ENCODE measurements around the gene HMX3.

The HMX3 gene

DNA sequence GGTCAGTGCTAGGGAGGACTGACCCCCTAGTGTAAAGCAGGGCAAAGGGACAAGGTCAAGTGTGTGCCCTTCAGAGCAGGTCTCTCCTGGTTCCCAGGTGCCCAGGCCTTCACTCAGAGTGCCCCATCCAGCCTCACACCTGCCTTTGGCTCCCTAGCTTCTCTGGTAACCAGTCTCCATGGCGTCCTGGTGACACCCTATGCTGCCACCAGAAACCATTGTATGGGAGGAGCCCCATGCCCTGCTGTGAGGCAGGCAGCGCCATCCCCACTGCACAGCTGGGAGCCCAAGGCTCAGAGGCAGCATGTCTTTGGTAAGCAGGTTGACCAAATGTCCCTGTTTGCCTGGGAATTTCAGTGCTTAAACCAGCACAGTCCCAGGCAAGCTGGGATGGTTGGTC is 33.1 kb upstream of the HMX3 start:
- Histone ChIP-seq H3K27me3 (ENCODE audit: insufficient read depth, low read length) (peaks cover 13% of the 10 kb centered on the region; the same call in 1 of the 2 replicates), H3K36me3 (ENCODE audit: insufficient read depth, low read length) (no peaks in the 10 kb centered on the region), H3K4me3 (ENCODE audit: low read depth, low read length) (no peak overlapping the region), H2AFZ (ENCODE audit: low read length, unreplicated experiment) (no peak overlapping the region), H3K4me1 (ENCODE audit: control insufficient read depth, insufficient read depth, low read length, unreplicated experiment) (no peaks in the 10 kb centered on the region), H3K27ac (ENCODE audit: low read depth, low read length) (no peak overlapping the region), H3K79me2 (ENCODE audit: control insufficient read depth, insufficient read depth, low read length, unreplicated experiment) (no peaks in the 10 kb centered on the region)

DNA sequence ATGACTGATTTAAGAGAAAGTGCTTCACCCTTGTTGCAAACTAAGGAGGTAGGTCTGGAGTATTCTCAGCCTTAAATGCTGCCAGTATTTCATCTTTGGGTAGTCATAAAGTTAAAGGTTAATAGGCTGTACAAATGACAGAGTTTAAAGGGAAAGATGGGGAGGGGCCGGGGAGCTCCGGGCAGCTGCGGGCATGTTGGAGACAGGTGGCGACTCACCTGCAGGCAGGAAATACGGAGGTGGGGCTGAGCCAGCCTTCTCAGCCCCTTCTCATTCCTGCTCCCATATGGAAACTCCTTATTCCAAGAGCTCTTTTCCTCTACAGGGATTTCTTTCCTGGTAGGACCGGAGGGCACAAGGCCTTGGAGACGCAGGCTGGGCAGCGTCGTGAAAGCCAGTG is 31.8 kb upstream of the HMX3 start:
- H3K4me1 ChIP-seq (ENCODE audit: control insufficient read depth, insufficient read depth, low read length, unreplicated experiment) = no peaks in the 10 kb centered on the region
- H3K79me2 ChIP-seq (ENCODE audit: control insufficient read depth, insufficient read depth, low read length, unreplicated experiment) = no peaks in the 10 kb centered on the region
- H3K4me3 ChIP-seq (ENCODE audit: low read depth, low read length) = no peak overlapping the region
- H3K27me3 ChIP-seq (ENCODE audit: insufficient read depth, low read length) = peaks cover 16% of the 10 kb centered on the region; the same call in 1 of the 2 replicates
- no peak overlapping the region for H3K27ac ChIP-seq (ENCODE audit: low read depth, low read length)
- H2AFZ ChIP-seq (ENCODE audit: low read length, unreplicated experiment) = no peak overlapping the region
- no peaks in the 10 kb centered on the region for H3K36me3 ChIP-seq (ENCODE audit: insufficient read depth, low read length)

DNA sequence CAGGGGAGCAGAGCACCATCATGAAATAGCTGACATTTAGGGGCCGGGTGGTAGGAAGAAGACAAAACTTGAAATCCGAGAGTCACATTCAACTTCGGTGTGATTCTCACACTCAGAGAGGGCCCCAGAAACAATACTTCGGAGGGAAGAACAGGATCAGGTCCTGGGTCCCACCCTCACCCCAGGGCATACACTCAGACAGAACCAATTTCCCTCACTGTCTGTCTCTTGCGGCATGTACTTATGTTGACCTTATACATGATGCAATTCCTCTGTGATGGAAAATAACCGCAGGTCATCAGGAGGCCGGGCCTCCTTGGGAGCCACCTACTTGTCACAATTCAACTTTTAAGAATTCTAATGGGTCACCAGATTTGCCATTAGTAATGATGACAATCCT is 26.3 kb upstream of the HMX3 start:
- H3K27me3 ChIP-seq (ENCODE audit: insufficient read depth, low read length) = peaks cover 61% of the 10 kb centered on the region
- no peaks in the 10 kb centered on the region for H3K79me2 ChIP-seq (ENCODE audit: control insufficient read depth, insufficient read depth, low read length, unreplicated experiment)
- H3K36me3 ChIP-seq (ENCODE audit: insufficient read depth, low read length) = no peaks in the 10 kb centered on the region
- no peak overlapping the region for H2AFZ ChIP-seq (ENCODE audit: low read length, unreplicated experiment)
- H3K27ac ChIP-seq (ENCODE audit: low read depth, low read length) = no peak overlapping the region
- H3K4me1 ChIP-seq (ENCODE audit: control insufficient read depth, insufficient read depth, low read length, unreplicated experiment) = no peaks in the 10 kb centered on the region
- no peak overlapping the region for H3K4me3 ChIP-seq (ENCODE audit: low read depth, low read length)

DNA sequence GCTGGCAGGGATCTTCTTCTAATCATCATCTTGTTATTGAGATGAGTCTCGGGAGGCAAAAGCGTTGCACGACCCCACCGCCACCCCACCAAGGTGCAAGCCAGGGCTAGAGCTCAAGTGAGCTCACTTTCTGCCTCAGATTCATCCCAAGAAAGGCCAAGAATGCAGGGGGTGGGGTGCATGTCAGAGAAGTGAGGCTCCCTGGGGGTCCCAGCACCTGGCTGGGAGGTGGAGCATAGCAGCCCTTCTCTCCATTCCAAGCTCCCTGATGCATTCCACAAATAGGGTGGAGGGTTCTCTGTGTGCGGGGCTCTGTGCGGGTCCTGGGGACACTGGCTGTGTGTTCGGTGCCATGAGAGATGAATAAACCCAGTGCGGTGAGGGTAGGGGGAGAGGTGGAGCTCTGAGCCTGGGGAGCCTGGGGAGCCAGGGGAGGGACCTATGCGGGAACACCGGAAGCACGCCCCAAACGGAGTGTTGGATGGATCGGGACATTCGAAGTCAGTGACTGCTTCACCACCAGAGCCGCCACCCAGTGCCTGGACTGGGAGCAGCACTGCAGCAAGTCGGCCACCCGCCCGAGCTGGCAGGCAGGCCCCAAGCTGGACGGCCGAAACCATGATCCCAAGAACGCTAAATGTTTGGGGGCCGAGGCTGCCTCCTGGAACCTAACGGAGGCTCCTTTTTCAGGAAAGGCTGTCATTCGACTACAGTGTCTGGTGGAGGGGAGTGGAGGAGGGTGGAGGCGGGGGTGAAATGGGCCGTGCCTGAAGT is 17.9 kb upstream of the HMX3 start:
- Histone ChIP-seq H3K4me1 (ENCODE audit: control insufficient read depth, insufficient read depth, low read length, unreplicated experiment) (no peaks in the 10 kb centered on the region), H3K27ac (ENCODE audit: low read depth, low read length) (no peak overlapping the region), H2AFZ (ENCODE audit: low read length, unreplicated experiment) (no peak overlapping the region), H3K4me3 (ENCODE audit: low read depth, low read length) (no peak overlapping the region), H3K79me2 (ENCODE audit: control insufficient read depth, insufficient read depth, low read length, unreplicated experiment) (no peaks in the 10 kb centered on the region), H3K36me3 (ENCODE audit: insufficient read depth, low read length) (no peaks in the 10 kb centered on the region), H3K27me3 (ENCODE audit: insufficient read depth, low read length) (peaks cover 66% of the 10 kb centered on the region)

DNA sequence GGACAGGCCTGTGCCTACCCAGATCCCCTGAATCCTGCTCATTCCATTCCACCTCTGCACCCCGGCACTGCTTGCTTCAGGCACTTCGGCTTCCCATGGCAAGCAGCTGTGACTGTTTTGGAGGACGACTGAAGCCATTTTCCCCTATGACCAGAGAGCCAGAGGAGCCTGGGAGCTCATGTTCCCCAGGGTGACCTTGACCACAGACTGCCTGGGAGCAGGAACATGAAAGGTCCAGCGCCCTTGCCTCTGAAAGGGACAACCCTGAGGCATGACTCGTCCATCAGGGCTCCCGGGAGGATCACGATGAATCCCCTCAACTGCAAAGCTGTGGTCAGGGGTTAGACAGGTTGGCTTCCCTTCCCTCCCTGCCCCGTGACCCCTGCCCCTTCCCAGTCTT is 16.7 kb upstream of the HMX3 start:
- peaks cover 66% of the 10 kb centered on the region for H3K27me3 ChIP-seq (ENCODE audit: insufficient read depth, low read length)
- no peak overlapping the region for H3K27ac ChIP-seq (ENCODE audit: low read depth, low read length)
- no peaks in the 10 kb centered on the region for H3K36me3 ChIP-seq (ENCODE audit: insufficient read depth, low read length)
- no peak overlapping the region for H2AFZ ChIP-seq (ENCODE audit: low read length, unreplicated experiment)
- no peaks in the 10 kb centered on the region for H3K4me1 ChIP-seq (ENCODE audit: control insufficient read depth, insufficient read depth, low read length, unreplicated experiment)
- H3K4me3 ChIP-seq (ENCODE audit: low read depth, low read length) = no peak overlapping the region
- H3K79me2 ChIP-seq (ENCODE audit: control insufficient read depth, insufficient read depth, low read length, unreplicated experiment) = no peaks in the 10 kb centered on the region

DNA sequence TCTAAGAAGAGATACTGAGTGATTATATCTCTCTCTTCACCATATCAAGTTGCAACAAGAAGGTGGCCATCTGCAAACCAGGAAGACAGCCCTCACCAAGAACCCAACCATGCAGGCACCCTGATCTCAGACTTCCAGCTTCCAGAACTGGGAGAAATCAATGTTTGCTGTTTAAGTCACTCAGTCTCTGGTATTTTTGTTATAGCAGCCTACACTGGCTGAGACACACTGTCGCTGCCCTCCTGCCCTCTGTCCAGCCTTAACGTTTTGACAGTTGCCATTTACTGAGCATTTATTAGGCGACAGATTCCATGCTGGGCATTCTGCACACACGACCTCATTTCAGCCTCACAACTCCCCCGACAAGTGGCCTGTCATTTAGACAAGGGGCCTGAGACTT is 9.5 kb upstream of the HMX3 start:
- Histone ChIP-seq H3K36me3 (ENCODE audit: insufficient read depth, low read length) (no peaks in the 10 kb centered on the region), H3K4me3 (ENCODE audit: low read depth, low read length) (no peak overlapping the region), H3K27me3 (ENCODE audit: insufficient read depth, low read length) (peaks cover 84% of the 10 kb centered on the region), H3K79me2 (ENCODE audit: control insufficient read depth, insufficient read depth, low read length, unreplicated experiment) (no peaks in the 10 kb centered on the region), H2AFZ (ENCODE audit: low read length, unreplicated experiment) (no peak overlapping the region), H3K27ac (ENCODE audit: low read depth, low read length) (no peak overlapping the region), H3K4me1 (ENCODE audit: control insufficient read depth, insufficient read depth, low read length, unreplicated experiment) (peaks cover 4% of the 10 kb centered on the region)

DNA sequence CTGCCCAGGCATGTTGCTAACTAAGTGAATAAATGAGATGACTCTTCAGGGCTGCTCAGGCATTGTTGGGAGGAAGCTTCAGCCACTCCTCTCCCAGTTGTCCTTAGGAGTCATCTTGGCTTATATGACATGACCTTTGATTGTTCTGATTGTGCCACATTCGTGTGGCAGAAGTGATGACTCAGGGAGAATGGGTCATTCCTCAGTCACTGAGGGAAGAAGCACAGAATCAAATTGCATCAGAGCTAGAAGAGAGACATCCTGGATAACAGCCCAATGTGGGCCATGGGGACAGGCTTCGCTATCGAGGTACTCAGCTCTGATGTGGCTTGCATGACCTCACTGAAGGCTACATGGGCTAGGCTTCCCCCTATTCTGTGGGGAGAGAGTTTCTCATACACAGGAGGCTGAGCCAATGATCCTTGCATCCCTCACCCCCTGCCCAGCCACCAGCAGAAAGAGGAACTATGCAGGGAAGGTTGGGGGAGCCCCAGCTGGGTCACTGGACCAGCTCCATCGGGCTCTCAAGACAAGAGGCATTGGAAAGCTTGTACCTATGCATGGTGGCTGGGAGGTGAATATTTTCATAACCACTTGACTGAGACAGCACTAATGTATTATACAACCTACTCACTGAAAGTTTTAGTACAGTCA is 6.0 kb upstream of the HMX3 start:
- H3K36me3 ChIP-seq (ENCODE audit: insufficient read depth, low read length) = no peaks in the 10 kb centered on the region
- H3K4me1 ChIP-seq (ENCODE audit: control insufficient read depth, insufficient read depth, low read length, unreplicated experiment) = peaks cover 12% of the 10 kb centered on the region
- H3K27me3 ChIP-seq (ENCODE audit: insufficient read depth, low read length) = peaks cover 97% of the 10 kb centered on the region
- no peaks in the 10 kb centered on the region for H3K79me2 ChIP-seq (ENCODE audit: control insufficient read depth, insufficient read depth, low read length, unreplicated experiment)
- H3K27ac ChIP-seq (ENCODE audit: low read depth, low read length) = no peak overlapping the region
- H3K4me3 ChIP-seq (ENCODE audit: low read depth, low read length) = no peak overlapping the region
- no peak overlapping the region for H2AFZ ChIP-seq (ENCODE audit: low read length, unreplicated experiment)

DNA sequence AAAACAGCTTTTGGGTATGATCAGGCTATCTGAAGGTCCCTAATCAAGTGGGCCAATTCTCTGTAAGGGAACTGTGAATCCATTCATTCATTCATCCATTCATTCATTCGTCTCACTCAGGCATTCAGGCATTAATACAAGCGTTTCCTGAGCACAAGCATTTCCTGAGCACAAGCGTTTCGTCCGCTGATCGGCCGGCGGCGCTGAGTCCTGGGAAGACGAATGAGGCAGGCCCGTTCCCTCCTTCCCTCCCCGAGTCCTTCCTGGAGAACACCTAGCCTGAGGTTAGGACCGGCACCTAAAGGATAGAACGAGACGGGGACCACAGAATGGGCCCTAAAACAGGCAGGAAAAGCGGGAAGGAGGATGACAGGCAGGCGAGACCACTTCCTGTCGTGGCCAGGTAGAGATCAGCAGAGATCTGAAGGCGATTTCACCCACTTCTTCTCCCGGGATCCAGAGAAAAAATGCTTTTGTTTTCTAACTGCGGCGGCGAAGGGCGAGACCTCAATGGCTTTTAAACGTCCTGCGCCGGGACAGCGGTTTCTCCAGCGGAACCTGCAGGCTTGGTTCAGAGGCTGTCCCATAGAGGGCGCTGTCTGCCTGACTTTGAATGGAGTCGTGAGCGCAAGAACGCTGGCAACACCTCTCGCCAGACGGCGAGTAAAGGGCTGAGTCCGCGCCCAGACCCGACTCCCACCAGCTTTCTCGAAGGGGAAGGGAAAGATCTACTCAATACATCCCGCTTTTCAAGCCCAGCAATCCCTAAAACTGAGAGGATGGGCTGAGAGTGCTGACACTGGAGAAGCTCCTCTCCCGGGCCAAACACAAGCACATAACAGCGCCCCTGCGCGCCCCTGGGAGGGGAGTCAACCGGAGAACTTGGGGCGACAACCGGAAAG is 2.9 kb upstream of the HMX3 start:
- no peak overlapping the region for H3K27ac ChIP-seq (ENCODE audit: low read depth, low read length)
- peaks cover 12% of the 10 kb centered on the region for H3K4me1 ChIP-seq (ENCODE audit: control insufficient read depth, insufficient read depth, low read length, unreplicated experiment)
- no peaks in the 10 kb centered on the region for H3K79me2 ChIP-seq (ENCODE audit: control insufficient read depth, insufficient read depth, low read length, unreplicated experiment)
- peaks cover 97% of the 10 kb centered on the region for H3K27me3 ChIP-seq (ENCODE audit: insufficient read depth, low read length)
- no peaks in the 10 kb centered on the region for H3K36me3 ChIP-seq (ENCODE audit: insufficient read depth, low read length)
- H2AFZ ChIP-seq (ENCODE audit: low read length, unreplicated experiment) = peak overlapping the region; percentile 45
- peak overlapping the region; percentile 52 for H3K4me3 ChIP-seq (ENCODE audit: low read depth, low read length)

DNA sequence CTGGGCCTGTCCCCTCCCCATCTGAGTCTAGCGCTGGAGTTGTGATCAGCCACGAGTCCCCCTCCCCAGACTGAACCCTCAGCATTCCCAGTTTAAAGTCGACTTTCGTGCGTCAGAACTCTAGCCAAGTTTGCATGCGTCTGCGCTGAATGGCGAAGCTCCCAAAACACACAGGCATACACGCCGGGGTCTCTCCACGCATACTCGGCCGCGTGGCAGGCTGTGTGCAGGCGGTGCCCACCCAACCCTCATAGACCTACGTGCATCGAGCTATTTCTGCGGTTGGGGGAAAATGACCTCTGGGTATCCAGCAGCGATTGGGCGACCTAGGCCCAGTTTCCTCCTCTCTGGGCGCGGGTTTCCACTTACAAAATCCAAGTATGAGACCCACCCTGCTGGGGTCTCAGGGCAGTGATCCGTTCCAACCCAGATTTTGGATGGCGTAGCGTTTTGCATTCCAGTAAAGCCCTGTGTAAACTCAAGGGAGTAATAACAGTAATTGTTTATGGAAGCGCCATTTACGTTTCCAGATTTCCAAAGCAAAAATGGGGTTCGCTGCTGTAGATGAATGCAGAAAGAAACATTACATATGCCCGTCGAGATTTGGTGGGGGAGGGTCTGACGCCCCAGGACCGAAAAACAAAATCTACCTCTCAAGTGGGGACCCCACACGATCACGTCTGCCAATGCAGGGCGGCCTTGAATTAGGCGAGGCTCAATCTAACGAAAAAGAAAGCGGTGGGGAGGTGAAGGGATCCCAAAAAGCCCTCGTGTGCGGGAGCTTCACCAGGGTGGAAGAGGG is 2.0 kb upstream of the HMX3 start:
- Histone ChIP-seq H3K36me3 (ENCODE audit: insufficient read depth, low read length) (no peaks in the 10 kb centered on the region), H3K79me2 (ENCODE audit: control insufficient read depth, insufficient read depth, low read length, unreplicated experiment) (no peaks in the 10 kb centered on the region), H3K27me3 (ENCODE audit: insufficient read depth, low read length) (peaks cover 97% of the 10 kb centered on the region), H2AFZ (ENCODE audit: low read length, unreplicated experiment) (no peak overlapping the region), H3K4me1 (ENCODE audit: control insufficient read depth, insufficient read depth, low read length, unreplicated experiment) (peaks cover 12% of the 10 kb centered on the region), H3K27ac (ENCODE audit: low read depth, low read length) (no peak overlapping the region), H3K4me3 (ENCODE audit: low read depth, low read length) (peak overlapping the region; percentile 35)

DNA sequence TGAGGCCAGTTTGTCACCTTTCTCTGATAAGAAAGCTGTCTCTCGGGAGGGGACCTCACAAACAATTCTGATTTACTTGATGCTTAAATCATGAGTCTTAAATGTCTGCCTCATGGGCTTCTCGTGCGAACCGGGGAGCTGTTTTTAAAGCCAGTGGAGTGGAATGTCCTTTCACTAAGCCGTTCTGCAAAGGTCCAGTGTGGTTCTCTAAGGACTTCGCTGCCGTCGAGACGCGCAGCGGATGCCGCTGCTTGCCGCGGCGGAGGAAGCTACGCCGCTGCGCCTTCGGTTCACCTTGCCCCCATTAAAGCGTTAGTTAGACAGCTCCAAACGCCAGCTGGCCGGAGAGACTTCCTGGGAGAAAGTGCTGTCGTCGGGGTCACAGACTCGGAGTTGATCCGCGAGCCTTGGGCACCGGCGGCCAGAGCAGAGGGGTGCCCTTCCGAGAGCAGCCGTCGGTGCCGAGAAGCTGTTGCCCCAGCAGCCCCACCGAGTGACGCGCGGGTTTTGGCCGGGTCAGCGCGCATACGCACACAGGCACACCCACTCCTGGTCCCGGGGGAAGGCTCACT is 1.3 kb upstream of the HMX3 start:
- peaks cover 97% of the 10 kb centered on the region for H3K27me3 ChIP-seq (ENCODE audit: insufficient read depth, low read length)
- H3K4me3 ChIP-seq (ENCODE audit: low read depth, low read length) = no peak overlapping the region
- no peak overlapping the region for H2AFZ ChIP-seq (ENCODE audit: low read length, unreplicated experiment)
- H3K79me2 ChIP-seq (ENCODE audit: control insufficient read depth, insufficient read depth, low read length, unreplicated experiment) = no peaks in the 10 kb centered on the region
- H3K4me1 ChIP-seq (ENCODE audit: control insufficient read depth, insufficient read depth, low read length, unreplicated experiment) = peaks cover 12% of the 10 kb centered on the region
- H3K36me3 ChIP-seq (ENCODE audit: insufficient read depth, low read length) = no peaks in the 10 kb centered on the region
- no peak overlapping the region for H3K27ac ChIP-seq (ENCODE audit: low read depth, low read length)
